ENCODE measurements around the gene SH2D2A.
"Not testable (repeated sequence)": the region's sequence is repeated elsewhere in the genome, so short reads cannot be mapped to it uniquely, and the experiment has no call there.

SH2D2A gene

GRCh38 chr1:156785458-156785857 is 31.2 kb downstream of the SH2D2A start:
- no peak for DNase-seq
- in situ Hi-C loops (cut with MboI; ENCODE audit: low pct_unique_long_range_greater_than_20kb, low sequenced_read_pairs) = no loop called here

- in situ Hi-C loops (cut with MboI; ENCODE audit: low pct_unique_long_range_greater_than_20kb, low sequenced_read_pairs) = no loop called here
- DNase-seq = no peak
Observed at GRCh38 chr1:156781585-156782186, 35.0 kb downstream of the SH2D2A start.

- in situ Hi-C loops (cut with MboI; ENCODE audit: low pct_unique_long_range_greater_than_20kb, low sequenced_read_pairs) = no loop called here
- no peak for DNase-seq
Observed at GRCh38 chr1:156777573-156777972, 39.1 kb downstream of the SH2D2A start.

- in situ Hi-C loops (cut with MboI; ENCODE audit: low pct_unique_long_range_greater_than_20kb, low sequenced_read_pairs) = no loop called here
- no peak for DNase-seq
Observed at GRCh38 chr1:156776942-156777341, 39.7 kb downstream of the SH2D2A start.

- no peak for DNase-seq
- in situ Hi-C loops (cut with MboI; ENCODE audit: low pct_unique_long_range_greater_than_20kb, low sequenced_read_pairs) = no loop called here
Observed at GRCh38 chr1:156775799-156776198, 40.8 kb downstream of the SH2D2A start.

GRCh38 chr1:156773607-156774006 is 43.0 kb downstream of the SH2D2A start:
- DNase-seq = no peak
- in situ Hi-C loops (cut with MboI; ENCODE audit: low pct_unique_long_range_greater_than_20kb, low sequenced_read_pairs) = no loop called here

GRCh38 chr1:156772728-156773497 is 43.7 kb downstream of the SH2D2A start:
- DNase-seq = no peak
- in situ Hi-C loops (cut with MboI; ENCODE audit: low pct_unique_long_range_greater_than_20kb, low sequenced_read_pairs) = no loop called here

GRCh38 chr1:156772222-156772621 is 44.4 kb downstream of the SH2D2A start:
- no peak for DNase-seq
- in situ Hi-C loops (cut with MboI; ENCODE audit: low pct_unique_long_range_greater_than_20kb, low sequenced_read_pairs) = no loop called here

GRCh38 chr1:156768610-156769295 is 47.9 kb downstream of the SH2D2A start:
- no peak for DNase-seq
- in situ Hi-C loops (cut with MboI; ENCODE audit: low pct_unique_long_range_greater_than_20kb, low sequenced_read_pairs) = no loop called here

GRCh38 chr1:156767879-156768604 is 48.6 kb downstream of the SH2D2A start:
- in situ Hi-C loops (cut with MboI; ENCODE audit: low pct_unique_long_range_greater_than_20kb, low sequenced_read_pairs) = no loop called here

GRCh38 chr1:156767101-156767878 is 49.4 kb downstream of the SH2D2A start, which contains the start of gene PRCC:
PRCC (plus strand) TSS chr1:156767535; CDS start chr1:156767772, 237 bp downstream.
- in situ Hi-C loops (cut with MboI; ENCODE audit: low pct_unique_long_range_greater_than_20kb, low sequenced_read_pairs) = no loop called here
- peak; percentile 100 for DNase-seq

More at GRCh38 chr1:156767879-156768604, 48.6 kb downstream of the SH2D2A start:
- peak; percentile 36 for DNase-seq

- in situ Hi-C loops (cut with MboI; ENCODE audit: low pct_unique_long_range_greater_than_20kb, low sequenced_read_pairs) = no loop called here
- no peak for DNase-seq
Observed at GRCh38 chr1:156766298-156767100, 50.1 kb downstream of the SH2D2A start.

- DNase-seq = no peak
- in situ Hi-C loops (cut with MboI; ENCODE audit: low pct_unique_long_range_greater_than_20kb, low sequenced_read_pairs) = no loop called here
Observed at GRCh38 chr1:156765666-156766065, 51.0 kb downstream of the SH2D2A start.

- DNase-seq; in situ Hi-C loops (cut with MboI; ENCODE audit: low pct_unique_long_range_greater_than_20kb, low sequenced_read_pairs): not testable (repeated sequence)
Observed at GRCh38 chr1:156765136-156765535, 51.5 kb downstream of the SH2D2A start.

- DNase-seq = no peak
- in situ Hi-C loops (cut with MboI; ENCODE audit: low pct_unique_long_range_greater_than_20kb, low sequenced_read_pairs) = no loop called here
Observed at GRCh38 chr1:156760796-156761104, 55.9 kb downstream of the SH2D2A start.

- in situ Hi-C loops (cut with MboI; ENCODE audit: low pct_unique_long_range_greater_than_20kb, low sequenced_read_pairs) = no loop called here
- DNase-seq = no peak
Observed at GRCh38 chr1:156760092-156760795, 56.4 kb downstream of the SH2D2A start.

GRCh38 chr1:156757572-156758253 is 58.9 kb downstream of the SH2D2A start:
- in situ Hi-C loops (cut with MboI; ENCODE audit: low pct_unique_long_range_greater_than_20kb, low sequenced_read_pairs); DNase-seq: not testable (repeated sequence)
